Germinal center (tissue), 1 donor: ENCODE measurements around the gene EEPD1.
A peak's percentile ranks its signal among the peaks of the same experiment; 100 is the strongest.
"Not testable (repeated sequence)": the region's sequence is repeated elsewhere in the genome, so short reads cannot be mapped to it uniquely, and the experiment has no call there.

Experiments
- DNase-seq: peaks from one replicate; pipeline ENCODE4 v3.0.0; 2012; ENCODE audit warnings: mixed read lengths, low spot score

Gene EEPD1

GRCh38 chr7:36214608-36215456, 61.8 kb downstream of the EEPD1 start:
- DNase-seq, result no peak

GRCh38 chr7:36215457-36215765, 62.4 kb downstream of the EEPD1 start:
- no peak for DNase-seq

GRCh38 chr7:36216063-36216684, 63.1 kb downstream of the EEPD1 start:
- DNase-seq, result no peak

GRCh38 chr7:36217211-36217960, 64.3 kb downstream of the EEPD1 start:
- no peak for DNase-seq

- peak; percentile 20 for DNase-seq
Observed at GRCh38 chr7:36217961-36218284, 64.9 kb downstream of the EEPD1 start.

- DNase-seq, result no peak
Observed at GRCh38 chr7:36219429-36219828, 66.4 kb downstream of the EEPD1 start.

GRCh38 chr7:36223851-36224250, 70.8 kb downstream of the EEPD1 start:
- no peak for DNase-seq

- no peak for DNase-seq
Observed at GRCh38 chr7:36224934-36225858, 72.1 kb downstream of the EEPD1 start.

- no peak for DNase-seq
Observed at GRCh38 chr7:36226151-36226550, 73.1 kb downstream of the EEPD1 start.

GRCh38 chr7:36227223-36227622, 74.2 kb downstream of the EEPD1 start:
- DNase-seq, result no peak

GRCh38 chr7:36228039-36228438, 75.0 kb downstream of the EEPD1 start:
- no peak for DNase-seq

GRCh38 chr7:36231406-36231805, 78.4 kb downstream of the EEPD1 start:
- no peak for DNase-seq

- no peak for DNase-seq
Observed at GRCh38 chr7:36232555-36232954, 79.5 kb downstream of the EEPD1 start.

- DNase-seq, result no peak
Observed at GRCh38 chr7:36232971-36233550, 80.0 kb downstream of the EEPD1 start.

- no peak for DNase-seq
Observed at GRCh38 chr7:36236073-36236472, 83.0 kb downstream of the EEPD1 start.

GRCh38 chr7:36238138-36238537, 85.1 kb downstream of the EEPD1 start:
- DNase-seq, result no peak

- DNase-seq, result not testable (repeated sequence)
Observed at GRCh38 chr7:36243356-36243755, 90.3 kb downstream of the EEPD1 start.

- DNase-seq, result not testable (repeated sequence)
Observed at GRCh38 chr7:36244001-36244400, 90.9 kb downstream of the EEPD1 start.

GRCh38 chr7:36244429-36244828, 91.4 kb downstream of the EEPD1 start:
- DNase-seq, result no peak

- DNase-seq, result no peak
Observed at GRCh38 chr7:36245684-36246299, 92.7 kb downstream of the EEPD1 start.

- no peak for DNase-seq
Observed at GRCh38 chr7:36249091-36249490, 96.0 kb downstream of the EEPD1 start.
